ENCODE results near the gene POLRMT.
"Not testable (repeated sequence)": the region's sequence is repeated elsewhere in the genome, so short reads cannot be mapped to it uniquely, and the experiment has no call there.

Gene POLRMT

DNA sequence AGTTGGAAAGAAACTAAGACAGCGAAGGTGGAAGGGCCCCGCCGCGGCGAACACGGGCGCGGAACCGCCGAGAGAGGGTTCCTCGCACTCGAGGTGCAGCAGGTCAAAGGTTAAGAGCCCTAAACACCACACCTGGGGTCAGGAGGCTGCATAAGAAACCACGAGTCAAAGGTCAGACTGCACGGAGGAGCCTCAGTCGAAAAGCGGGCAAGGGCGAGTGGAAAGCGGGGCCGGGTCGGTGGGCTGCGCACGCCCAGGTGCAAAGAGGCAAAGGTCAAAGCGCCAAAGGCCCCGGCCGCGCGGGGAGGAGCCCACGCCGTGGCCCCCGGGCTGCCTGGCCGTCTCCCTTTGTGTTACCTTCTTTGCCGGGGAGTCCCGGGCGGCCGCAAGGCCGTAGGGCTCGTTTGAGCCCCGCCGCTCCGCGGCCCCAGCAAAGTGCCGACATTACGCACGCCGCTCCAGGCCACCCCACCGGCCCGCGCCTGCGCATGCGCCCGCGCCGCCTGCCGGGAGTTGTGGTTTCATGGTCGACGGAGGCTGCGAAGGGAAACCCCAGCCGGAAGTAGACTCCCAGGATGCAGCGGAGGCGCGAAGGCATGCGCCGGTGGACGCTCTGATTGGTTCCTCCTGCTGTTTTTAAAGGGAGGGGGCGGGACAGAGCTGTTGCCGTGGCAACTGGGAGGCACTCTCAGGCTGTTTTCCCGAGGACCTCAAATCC lies at the start of gene POLRMT:
Gene POLRMT, minus strand, starts transcription at position 470 of the 718 bp plus-strand sequence. Its CDS starts 25 bp downstream, at position 445.
- peak; percentile 98 for DNase-seq (ENCODE audit: low spot score)

DNA sequence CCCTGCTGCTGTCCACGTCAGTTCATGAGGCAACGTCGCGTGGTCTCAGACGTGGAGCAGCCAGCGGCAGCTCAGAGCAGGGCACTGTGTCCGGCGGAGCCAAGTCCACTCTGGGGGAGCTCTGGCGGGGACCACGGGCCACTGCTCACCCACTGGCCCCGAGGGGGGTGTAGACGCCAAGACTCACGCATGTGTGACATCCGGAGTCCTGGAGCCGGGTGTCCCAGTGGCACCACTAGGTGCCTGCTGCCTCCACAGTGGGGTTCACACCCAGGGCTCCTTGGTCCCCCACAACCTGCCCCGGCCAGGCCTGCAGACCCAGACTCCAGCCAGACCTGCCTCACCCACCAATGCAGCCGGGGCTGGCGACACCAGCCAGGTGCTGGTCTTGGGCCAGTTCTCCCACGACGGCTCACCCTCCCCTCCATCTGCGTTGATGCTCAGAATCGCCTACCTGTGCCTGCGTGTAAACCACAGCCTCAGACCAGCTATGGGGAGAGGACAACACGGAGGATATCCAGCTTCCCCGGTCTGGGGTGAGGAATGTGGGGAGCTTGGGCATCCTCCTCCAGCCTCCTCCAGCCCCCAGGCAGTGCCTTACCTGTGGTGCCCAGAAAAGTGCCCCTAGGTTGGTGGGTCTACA lies 49.5 kb upstream of the POLRMT start:
- DNase-seq (ENCODE audit: low spot score), result no peak

- peak; percentile 89 for DNase-seq (ENCODE audit: low spot score)
These were observed 48.0 kb upstream of the POLRMT start for GRCh38 chr19:681029-682019.

DNA sequence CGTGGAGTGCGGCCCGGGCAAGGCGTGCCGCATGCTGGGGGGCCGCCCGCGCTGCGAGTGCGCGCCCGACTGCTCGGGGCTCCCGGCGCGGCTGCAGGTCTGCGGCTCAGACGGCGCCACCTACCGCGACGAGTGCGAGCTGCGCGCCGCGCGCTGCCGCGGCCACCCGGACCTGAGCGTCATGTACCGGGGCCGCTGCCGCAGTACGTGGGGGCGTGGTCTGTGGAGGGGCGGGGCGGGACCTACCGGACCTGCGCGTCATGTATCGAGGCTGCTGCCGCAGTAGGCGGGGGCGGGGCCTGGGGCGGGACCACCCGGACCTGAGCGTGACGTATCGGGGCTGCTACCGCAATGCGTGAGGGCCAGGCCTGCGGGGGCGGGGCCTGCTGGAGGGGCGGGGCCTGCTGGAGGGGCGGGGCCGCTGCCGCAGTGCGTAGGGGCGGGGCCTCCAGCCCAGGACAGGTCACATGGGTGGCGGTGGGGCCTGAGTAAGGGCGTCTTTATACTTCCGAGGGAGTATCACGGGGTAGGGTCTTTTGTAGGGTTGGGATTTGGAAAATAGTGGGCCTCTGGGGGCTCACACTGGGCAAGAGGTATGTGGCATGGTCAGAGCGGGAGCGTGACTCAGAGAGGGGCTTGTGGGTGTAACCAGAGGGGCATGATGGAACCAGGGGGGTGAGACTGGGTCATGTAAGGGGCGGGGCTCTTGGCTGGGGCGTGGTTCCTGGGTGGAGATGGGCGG lies 47.1 kb upstream of the POLRMT start:
- DNase-seq (ENCODE audit: low spot score), result peak; percentile 100

GRCh38 chr19:679418-680286 lies 46.3 kb upstream of the POLRMT start:
- DNase-seq (ENCODE audit: low spot score), result no peak

GRCh38 chr19:678791-679388 lies 45.6 kb upstream of the POLRMT start:
- no peak for DNase-seq (ENCODE audit: low spot score)

DNA sequence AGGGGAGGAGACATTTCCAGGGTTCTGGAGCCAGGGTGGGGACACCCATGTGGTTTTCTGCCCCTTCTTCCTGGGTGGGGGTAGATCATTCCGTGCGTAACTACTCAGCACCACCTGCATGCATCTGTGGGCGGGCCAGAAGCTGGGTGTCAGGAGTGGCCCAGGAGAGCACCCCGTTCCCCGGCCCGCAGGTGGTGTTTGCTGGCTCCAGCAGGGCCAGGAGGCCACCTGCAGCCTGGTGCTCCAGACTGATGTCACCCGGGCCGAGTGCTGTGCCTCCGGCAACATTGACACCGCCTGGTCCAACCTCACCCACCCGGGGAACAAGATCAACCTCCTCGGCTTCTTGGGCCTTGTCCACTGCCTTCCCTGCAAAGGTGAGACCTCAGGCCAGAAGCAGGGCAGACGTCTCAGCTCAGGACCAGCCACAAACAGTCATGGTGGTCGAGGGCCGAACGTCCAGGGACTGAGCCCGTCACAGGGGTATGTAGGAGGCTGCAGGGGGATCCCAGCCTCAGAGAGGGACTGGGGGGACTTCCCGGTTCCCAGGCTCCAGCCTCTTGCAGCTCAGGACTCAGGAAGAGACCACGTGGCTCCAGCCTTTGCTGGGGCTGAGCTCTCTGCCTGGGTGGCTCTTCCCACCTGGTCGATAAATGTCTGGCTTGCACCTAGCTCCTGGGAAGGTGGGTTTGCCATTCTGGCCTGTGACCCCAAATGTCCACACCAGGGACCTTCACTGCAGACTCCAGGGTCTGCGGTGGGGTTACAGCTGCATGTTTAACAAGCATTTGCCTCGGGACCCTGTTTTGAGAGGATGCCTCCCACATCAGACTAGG lies 44.5 kb upstream of the POLRMT start:
- no peak for DNase-seq (ENCODE audit: low spot score)

DNA sequence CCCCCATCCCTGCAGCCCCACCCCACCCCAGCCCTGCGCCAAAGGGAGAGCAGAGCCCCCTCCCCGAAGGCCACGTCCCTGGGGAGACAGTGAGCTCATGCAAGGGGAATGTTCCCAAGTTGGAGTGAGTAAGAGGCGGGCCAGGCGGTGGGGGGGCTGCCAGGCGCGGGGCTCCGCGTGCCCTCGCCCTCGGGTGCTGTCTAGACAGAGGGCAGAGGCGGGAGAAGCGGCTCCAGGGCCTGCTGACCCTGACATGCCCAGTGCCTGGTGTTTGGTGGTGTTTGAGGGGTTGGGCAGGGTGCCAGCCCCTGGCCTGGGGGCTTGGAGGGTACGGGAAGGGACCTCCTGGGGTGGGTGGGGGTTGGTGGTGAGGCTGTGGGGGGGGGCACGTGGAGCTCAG lies 43.9 kb upstream of the POLRMT start:
- DNase-seq (ENCODE audit: low spot score), result no peak

DNA sequence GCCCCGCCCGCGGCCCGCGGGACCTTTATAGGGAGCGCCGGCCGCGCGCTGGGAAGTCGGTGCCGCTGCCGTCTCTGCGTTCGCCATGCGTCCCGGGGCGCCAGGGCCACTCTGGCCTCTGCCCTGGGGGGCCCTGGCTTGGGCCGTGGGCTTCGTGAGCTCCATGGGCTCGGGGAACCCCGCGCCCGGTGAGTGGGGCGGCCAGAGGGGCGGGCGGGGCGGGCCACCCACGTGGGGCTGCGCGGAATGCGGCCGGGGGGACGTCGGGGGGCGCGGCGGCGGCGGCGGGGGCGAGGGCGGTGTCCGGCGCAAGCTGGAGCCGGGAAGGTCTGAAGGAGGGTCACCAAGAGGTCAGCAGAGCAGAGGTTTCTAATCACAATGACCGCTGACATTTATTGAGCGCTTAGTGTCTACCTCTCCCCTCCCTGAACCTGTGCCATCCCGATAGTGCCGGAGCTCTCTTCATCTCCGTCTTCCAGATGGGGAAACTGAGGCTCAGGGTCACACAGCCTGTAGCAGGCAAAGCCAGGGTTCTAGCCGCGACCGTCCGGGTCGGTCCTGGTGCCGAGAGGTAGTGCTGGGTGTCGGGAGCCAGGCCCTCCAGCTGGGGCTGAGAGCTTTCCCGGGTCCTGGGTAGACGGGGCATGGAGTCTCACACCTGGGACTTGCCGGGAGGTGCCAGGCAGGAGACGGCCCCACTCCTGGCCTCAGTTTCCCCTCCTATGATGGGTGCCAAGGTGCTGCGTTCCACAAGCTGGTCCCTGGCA lies 43.2 kb upstream of the POLRMT start, which contains the start of gene FSTL3:
Gene FSTL3, plus strand, starts transcription at position 54 of the 767 bp plus-strand sequence. Its CDS starts 32 bp downstream, at position 86.
- DNase-seq (ENCODE audit: low spot score), result no peak

DNA sequence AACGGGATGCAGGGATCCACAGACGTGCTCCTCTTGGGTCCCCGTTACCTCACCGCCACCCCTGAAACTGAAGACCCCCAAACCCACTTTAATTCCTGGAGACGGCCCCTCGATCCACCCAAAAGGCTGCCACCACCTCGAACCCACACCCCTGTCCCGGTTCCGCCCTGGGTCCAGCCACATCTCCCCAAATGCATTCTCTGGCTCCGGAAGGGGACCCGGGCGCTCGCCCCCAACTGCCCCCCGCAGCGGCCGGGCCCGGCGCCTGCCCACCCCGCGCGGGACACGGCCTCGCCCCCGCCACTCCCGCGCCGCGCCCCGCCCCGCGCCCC lies 42.6 kb upstream of the POLRMT start:
- DNase-seq (ENCODE audit: low spot score), result no peak

DNA sequence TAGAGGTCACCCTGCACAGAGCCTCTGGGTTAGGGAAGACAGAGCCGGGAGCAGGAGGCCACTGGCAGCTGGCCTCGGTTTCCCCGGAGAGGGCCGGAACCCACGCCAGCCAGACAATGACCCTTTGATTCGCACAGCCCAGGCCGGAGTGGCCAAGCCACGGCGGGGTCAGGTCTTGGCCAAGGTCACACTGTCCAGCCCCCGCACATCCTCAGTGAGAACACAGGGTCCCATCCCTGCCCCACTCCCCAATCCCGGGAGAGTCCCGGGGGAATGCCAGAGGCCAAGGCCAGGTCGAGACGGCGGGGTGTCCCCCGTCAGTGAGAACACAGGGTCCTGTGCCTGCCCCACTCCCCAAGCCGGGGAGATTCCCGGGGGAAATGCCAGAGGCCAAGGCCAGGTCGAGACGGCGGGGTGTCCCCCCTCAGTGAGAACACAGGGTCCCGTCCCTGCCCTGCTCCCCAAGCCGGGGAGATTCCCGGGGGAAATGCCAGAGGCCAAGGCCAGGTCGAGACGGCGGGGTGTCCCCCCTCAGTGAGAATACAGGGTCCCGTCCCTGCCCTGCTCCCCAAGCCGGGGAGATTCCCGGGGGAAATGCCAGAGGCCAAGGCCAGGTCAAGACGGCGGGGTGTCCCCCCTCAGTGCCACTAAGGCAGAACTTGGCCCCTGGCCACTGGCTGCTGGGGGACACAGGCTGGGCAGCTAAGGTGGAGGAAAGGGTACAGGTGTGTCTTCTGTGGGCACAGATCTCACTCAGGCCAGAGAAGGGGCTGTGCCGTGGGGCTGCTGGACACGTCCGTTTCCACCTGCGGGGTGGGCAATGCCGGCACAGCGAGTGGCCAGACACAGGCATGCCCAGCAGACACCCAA lies 41.2 kb upstream of the POLRMT start:
- DNase-seq (ENCODE audit: low spot score), result no peak

DNA sequence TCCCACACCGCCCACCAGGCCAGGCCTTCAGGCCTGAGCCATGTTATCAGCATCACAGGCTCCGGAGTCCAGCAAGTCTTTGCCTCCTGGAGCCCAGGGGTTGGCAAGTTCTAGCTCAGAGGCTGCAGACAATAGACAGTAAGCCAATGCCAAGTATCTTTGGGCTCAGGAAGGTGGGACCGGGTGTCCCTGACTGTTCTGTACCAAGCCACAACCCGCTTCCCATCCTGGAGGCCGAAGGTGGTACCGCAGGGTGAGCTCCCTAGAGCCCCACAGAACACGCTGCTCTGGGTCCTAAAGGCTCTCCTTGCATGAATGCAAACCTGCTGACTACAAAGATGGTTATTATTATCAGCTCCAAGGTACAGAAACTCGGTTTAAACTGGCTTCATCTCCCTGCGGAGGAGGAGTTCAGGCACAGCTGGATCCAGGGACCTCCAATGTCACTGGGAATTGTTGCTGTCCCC lies 37.3 kb upstream of the POLRMT start:
- DNase-seq (ENCODE audit: low spot score), result no peak

DNA sequence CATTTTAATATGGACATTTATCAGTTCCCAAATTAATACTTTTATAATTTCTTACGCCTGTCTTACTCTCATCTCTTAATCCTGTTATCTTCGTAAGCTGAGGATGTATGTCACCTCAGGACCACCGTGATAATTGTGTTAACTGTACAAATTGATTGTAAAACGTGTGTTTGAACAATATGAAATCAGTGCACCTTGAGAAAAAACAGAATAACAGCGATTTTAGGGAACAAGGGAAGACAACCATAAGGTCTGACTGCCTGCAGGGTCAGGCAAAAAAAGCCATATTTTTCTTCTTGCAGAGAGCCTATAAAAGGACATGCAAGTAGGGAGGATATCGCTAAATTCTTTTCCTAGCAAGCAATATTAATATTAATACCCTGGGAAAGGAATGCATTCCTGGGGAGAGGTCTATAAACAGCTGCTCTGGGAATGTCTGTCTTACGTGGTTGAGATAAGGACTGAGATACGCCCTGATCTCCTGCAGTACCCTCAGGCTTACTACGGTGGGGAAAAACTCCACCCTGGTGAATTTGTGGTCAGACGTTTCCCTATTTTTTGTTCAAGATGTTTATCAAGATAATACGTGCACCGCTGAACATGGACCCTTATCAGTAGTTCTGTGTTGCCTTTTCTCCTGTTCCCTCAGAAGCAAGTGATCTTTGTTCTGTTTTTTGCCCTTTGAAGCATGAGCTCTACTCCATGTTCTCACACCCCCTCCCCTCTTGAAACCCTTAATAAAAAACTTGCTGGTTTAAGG lies 35.5 kb upstream of the POLRMT start:
- DNase-seq (ENCODE audit: low spot score), result not testable (repeated sequence)

DNA sequence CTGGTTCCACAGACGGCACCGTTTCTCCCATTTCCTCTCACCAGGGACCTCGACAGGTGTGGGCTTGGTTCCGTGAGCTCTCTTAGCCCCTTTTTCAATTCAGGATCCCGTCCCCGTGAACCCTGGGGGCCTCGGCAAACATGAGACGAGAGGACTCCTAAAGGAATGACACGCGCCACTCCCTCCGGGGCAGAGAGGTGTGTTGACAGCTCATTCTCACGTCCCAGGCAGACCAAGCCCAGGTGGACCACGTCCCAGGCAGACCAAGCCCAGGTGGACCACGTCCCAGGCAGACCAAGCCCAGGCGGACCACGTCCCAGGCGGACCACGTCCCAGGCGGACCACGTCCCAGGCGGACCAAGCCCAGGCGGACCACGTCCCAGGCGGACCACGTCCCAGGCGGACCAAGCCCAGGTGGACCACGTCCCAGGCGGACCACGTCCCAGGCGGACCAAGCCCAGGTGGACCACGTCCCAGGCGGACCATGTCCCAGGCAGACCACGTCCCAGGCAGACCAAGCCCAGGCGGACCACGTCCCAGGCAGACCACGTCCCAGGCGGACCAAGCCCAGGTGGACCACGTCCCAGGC lies 33.7 kb upstream of the POLRMT start:
- not testable (repeated sequence) for DNase-seq (ENCODE audit: low spot score)

DNA sequence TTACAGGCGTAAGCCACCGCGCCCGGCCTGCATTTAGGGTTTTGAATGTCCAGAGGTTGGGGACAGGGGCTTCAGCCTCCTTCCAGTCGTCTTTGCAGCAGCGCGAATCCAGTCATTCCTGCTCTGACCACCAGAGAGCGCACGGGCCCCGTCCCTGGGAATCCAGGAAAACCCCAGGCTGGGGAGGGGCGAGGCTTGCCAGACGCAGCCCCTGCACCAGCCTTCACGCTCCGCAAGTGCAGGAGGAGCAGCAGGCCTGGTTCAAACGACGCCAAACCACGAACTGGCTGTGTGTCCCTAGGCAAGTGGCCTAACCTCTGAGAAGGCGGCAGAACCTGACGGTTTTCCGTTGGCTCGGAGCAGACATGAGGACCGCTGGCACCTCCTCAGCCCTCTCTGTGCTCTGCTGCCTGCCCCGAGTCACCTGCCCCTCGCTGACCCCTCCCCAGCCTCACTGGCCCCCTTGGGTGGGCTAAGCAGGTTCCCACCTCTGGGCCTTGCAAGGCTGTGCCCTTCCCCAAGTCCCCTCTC lies 31.6 kb upstream of the POLRMT start:
- DNase-seq (ENCODE audit: low spot score), result peak; percentile 76

DNA sequence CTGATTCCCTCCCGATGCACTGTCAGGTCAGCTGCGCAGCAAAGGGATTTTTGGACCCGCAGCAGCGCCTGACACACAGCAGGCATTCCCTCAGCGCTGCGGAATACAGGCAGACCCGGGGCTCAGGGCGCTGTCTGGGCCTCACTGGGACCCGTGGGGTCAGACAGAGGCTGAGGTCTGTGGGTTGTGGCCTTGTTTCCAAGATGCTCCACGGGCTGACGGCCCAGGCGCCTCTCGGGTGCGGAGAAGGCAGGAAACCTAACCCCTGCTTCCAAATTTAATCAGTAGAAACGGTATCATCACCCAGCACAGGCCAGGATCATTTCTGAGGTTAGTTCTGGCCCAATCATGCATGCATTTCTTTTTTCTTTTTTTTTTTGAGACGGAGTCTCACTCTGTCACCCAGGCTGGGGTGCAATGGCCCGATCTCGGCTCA lies 30.4 kb upstream of the POLRMT start:
- no peak for DNase-seq (ENCODE audit: low spot score)
